SK-N-SH (cell line): ENCODE measurements around the gene TMEM238L. TPM values are rescaled to one million over a fixed set of nuclear protein-coding genes. Genes with fewer than 3 reads are reported as not detected.

Experiments used
- CTCF ChIA-PET: fragments of 300-600, 350-600 bp; formaldehyde crosslinking; extraction: SDS; loops from one replicate; lab custom pipeline; 2021; lab: Yijun Ruan, JAX
- POLR2A ChIA-PET: fragments of 350-600 bp; sonication (Branson Sonifier 250); formaldehyde crosslinking; extraction: SDS; loops from one replicate; lab custom pipeline; 2020; ENCODE audit warnings: antibody characterized with exemption, inconsistent platforms; lab: Yijun Ruan, JAX
- DNase-seq: peaks from one replicate; pipeline ENCODE4 v3.0.0; 2012
- H2AFZ ChIP-seq: fragments of 200-600 bp; sonication (generic); 2 replicates; pipeline ENCODE4 v1.8.1; 2016; ENCODE audit warnings: antibody characterized with exemption, mild to moderate bottlenecking, low read depth
- H3F3A ChIP-seq: fragments of 200-600 bp; sonication (generic); replicated peaks from 2 replicates; pipeline ENCODE3; 2016; ENCODE audit warnings: antibody characterized with exemption, mild to moderate bottlenecking; ENCODE audit not compliant: insufficient read depth
- H3K27ac ChIP-seq, 2 experiments: fragments of 200-500 bp in 1 of 2; fragments of 200-600 bp in 1 of 2; sonication (Bioruptor generic) in 1 of 2; sonication (generic), shearing (Covaris generic) in 1 of 2; 2 replicates each; pipeline versions ENCODE4 v1.5.1 to v1.6.1; 2014 to 2016; ENCODE audit warnings: low read depth in 2 of 2, inconsistent platforms in 1 of 2, low read length in 1 of 2, mild to moderate bottlenecking in 1 of 2, mixed read lengths in 1 of 2
- H3K27me3 ChIP-seq: fragments of 200-600 bp; sonication (generic), shearing (Covaris generic); 2 replicates; pipeline ENCODE4 v1.6.1; 2016; ENCODE audit warnings: mixed run types; ENCODE audit not compliant: insufficient read depth
- H3K36me3 ChIP-seq, 2 experiments: fragments of 200-500 bp in 1 of 2; fragments of 200-600 bp in 1 of 2; sonication (Bioruptor generic) in 1 of 2; sonication (generic) in 1 of 2; replicated peaks in 1 of 2; 2 replicates each; pipeline versions ENCODE3 to v1.5.1; 2014 to 2016; ENCODE audit warnings: low read length in 1 of 2, mild to moderate bottlenecking in 1 of 2; ENCODE audit not compliant: insufficient read depth in 2 of 2, control insufficient read depth in 1 of 2
- H3K4me1 ChIP-seq, 2 experiments: fragments of 200-500 bp in 1 of 2; fragments of 200-600 bp in 1 of 2; sonication (Bioruptor generic) in 1 of 2; sonication (generic), shearing (Covaris generic) in 1 of 2; 2 replicates each; pipeline versions ENCODE4 v1.5.1 to v1.6.1; 2014 to 2016; ENCODE audit warnings: low read depth in 1 of 2, low read length in 1 of 2, mixed run types in 1 of 2; ENCODE audit not compliant: insufficient read depth in 2 of 2, control insufficient read depth in 1 of 2
- H3K4me2 ChIP-seq: fragments of 200-600 bp; sonication (generic), shearing (Covaris generic); 2 replicates; pipeline ENCODE4 v1.6.1; 2017; ENCODE audit warnings: mixed run types
- H3K4me3 ChIP-seq, 2 experiments: fragments of 200-500 bp in 1 of 2; fragments of 200-600 bp in 1 of 2; sonication (Bioruptor generic) in 1 of 2; sonication (generic), shearing (Covaris generic) in 1 of 2; 2 replicates each; pipeline versions ENCODE4 v1.5.1 to v1.8.1; 2014 to 2016; ENCODE audit warnings: low read depth in 2 of 2, inconsistent platforms in 1 of 2, low read length in 1 of 2, mild to moderate bottlenecking in 1 of 2, mixed read lengths in 1 of 2, moderate library complexity in 1 of 2
- H3K79me2 ChIP-seq: fragments of 200-600 bp; sonication (generic); 2 replicates; pipeline ENCODE4 v1.8.1; 2017; ENCODE audit warnings: mild to moderate bottlenecking; ENCODE audit not compliant: insufficient read depth
- H3K9ac ChIP-seq: fragments of 200-600 bp; sonication (generic); 2 replicates; pipeline ENCODE4 v1.6.1; 2017; ENCODE audit warnings: mixed run types
- H3K9me2 ChIP-seq: fragments of 200-600 bp; sonication (generic); 2 replicates; pipeline ENCODE4 v1.6.1; 2017; ENCODE audit warnings: mixed run types
- H3K9me3 ChIP-seq: fragments of 200-600 bp; sonication (generic); 2 replicates; pipeline ENCODE4 v1.6.1; 2017; ENCODE audit warnings: mixed run types, mild to moderate bottlenecking, moderate library complexity
- H4K20me1 ChIP-seq: fragments of 200-600 bp; sonication (generic); 2 replicates; pipeline ENCODE4 v1.6.1; 2017; ENCODE audit warnings: mild to moderate bottlenecking, mixed run types; ENCODE audit not compliant: insufficient read depth
- ELF1 ChIP-seq: IDR thresholded peaks from 2 replicates; pipeline ENCODE4 v1.4.0; 2012
- EZH2phosphoT487 ChIP-seq: fragments of 200-600 bp; sonication (generic); IDR thresholded peaks from 2 replicates; pipeline ENCODE4 v1.6.1; 2017; ENCODE audit warnings: low read depth, mixed run types, mild to moderate bottlenecking, antibody characterized with exemption, moderate library complexity, borderline replicate concordance
- FOSL2 ChIP-seq: IDR thresholded peaks from 2 replicates; pipeline ENCODE4 v1.4.0; 2012; ENCODE audit warnings: low read depth, mild to moderate bottlenecking, moderate library complexity, borderline replicate concordance
- FOXM1 ChIP-seq: IDR thresholded peaks from 2 replicates; pipeline ENCODE4 v1.4.0; 2012; ENCODE audit warnings: low read depth, mild to moderate bottlenecking
- GATA2 ChIP-seq: sonication (generic); formaldehyde crosslinking; IDR thresholded peaks from 2 replicates; pipeline ENCODE4 v1.5.0; 2020; ENCODE audit warnings: mild to moderate bottlenecking, missing genetic modification reagents
- NRF1 ChIP-seq: IDR thresholded peaks from 2 replicates; pipeline ENCODE4 v1.6.1; 2012; ENCODE audit warnings: low read depth, mild to moderate bottlenecking, low read length
- POLR2AphosphoS5 ChIP-seq: IDR thresholded peaks from 2 replicates; pipeline ENCODE4 v1.6.1; 2012; ENCODE audit warnings: low read depth, low read length
- RAD21 ChIP-seq: IDR thresholded peaks from 2 replicates; pipeline ENCODE4 v1.6.1; 2012; ENCODE audit warnings: mild to moderate bottlenecking, low read length
- RCOR1 ChIP-seq: fragments of 150-350 bp; IDR thresholded peaks from 2 replicates; pipeline ENCODE4 v1.6.1; 2017; ENCODE audit warnings: antibody characterized with exemption, low read length
- RFX5 ChIP-seq: IDR thresholded peaks from 2 replicates; pipeline ENCODE4 v1.6.1; 2012; ENCODE audit warnings: mild to moderate bottlenecking, improper control_type of control experiment, low read length
- RXRA ChIP-seq: IDR thresholded peaks from 2 replicates; pipeline ENCODE4 v1.4.0; 2012; ENCODE audit warnings: low read depth, mild to moderate bottlenecking, borderline replicate concordance
- TAF1 ChIP-seq: IDR thresholded peaks from 2 replicates; pipeline ENCODE4 v1.6.1; 2012; ENCODE audit warnings: low read depth, mild to moderate bottlenecking, low read length, moderate library complexity, borderline replicate concordance
- TCF12 ChIP-seq: IDR thresholded peaks from 2 replicates; pipeline ENCODE4 v1.4.0; 2012
- TEAD4 ChIP-seq: IDR thresholded peaks from 2 replicates; pipeline ENCODE4 v1.4.0; 2012; ENCODE audit warnings: mild to moderate bottlenecking, borderline replicate concordance; ENCODE audit not compliant: insufficient read depth
- YY1 ChIP-seq: IDR thresholded peaks from 2 replicates; pipeline ENCODE4 v1.4.0; 2012; ENCODE audit warnings: low read depth, mild to moderate bottlenecking
- WGBS: methylation state at CpG from one replicate; pipeline ENCODE4 v1.1.6; 2017; ENCODE audit warnings: low lambda C conversion rate; 5-methylcytosine and 5-hydroxymethylcytosine counted together
- polyA plus RNA-seq, 3 experiments: library from polyadenylated mRNA; depleted of rRNA; stranded (reverse); fragments of >200 nt; gene quantifications; 2 replicates each; pipeline ENCODE4 v1.2.3, GENCODE V29; 2012
- TF ChIP-seq, protein P1 (sequence below): fragments of 200-600 bp; sonication (generic); IDR thresholded peaks from 2 replicates; pipeline ENCODE4 v1.6.1; 2017; ENCODE audit warnings: antibody characterized with exemption, mild to moderate bottlenecking, moderate library complexity
- TF ChIP-seq, protein P2 (sequence below): IDR thresholded peaks from 2 replicates; pipeline ENCODE4 v1.4.0; 2012; ENCODE audit warnings: low read depth, borderline replicate concordance
- TF ChIP-seq, protein P3 (sequence below): IDR thresholded peaks from 2 replicates; pipeline ENCODE4 v1.4.0; 2012; ENCODE audit warnings: low read depth
- TF ChIP-seq, protein P4 (sequence below): fragments of 150-350 bp; IDR thresholded peaks from 2 replicates; pipeline ENCODE4 v1.6.1; 2016; ENCODE audit warnings: mild to moderate bottlenecking, low read depth, low read length
- TF ChIP-seq, protein P5 (sequence below): IDR thresholded peaks from 2 replicates; pipeline ENCODE4; 2012

Gene TMEM238L
- polyA plus RNA-seq, 1 of the 3 experiments (the other 2 are of a cell fraction): not detected

DNA sequence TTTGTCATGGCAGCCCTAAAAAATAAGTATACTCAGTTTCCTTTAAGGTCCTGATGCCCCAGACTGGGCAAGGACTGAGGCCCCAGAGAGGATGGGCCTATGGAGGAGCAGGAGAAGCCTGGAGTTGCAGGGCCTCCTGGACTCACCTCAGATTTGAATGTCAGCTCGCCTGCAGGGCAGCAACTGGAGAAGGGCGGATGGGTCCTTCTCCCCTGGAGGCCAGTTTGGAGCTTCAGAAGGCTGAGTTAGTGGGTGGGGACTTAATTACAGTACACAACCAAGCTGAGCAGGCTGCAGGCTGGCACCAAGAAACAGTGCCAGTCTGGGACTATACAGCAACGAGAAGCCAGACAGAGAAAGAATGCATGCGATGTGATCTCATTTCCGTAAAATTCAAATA, 27.8 kb upstream of the TMEM238L start:
- Histone ChIP-seq H3F3A (no peaks in the 10 kb centered on the region), H2AFZ (no peak overlapping the region), H3K36me3 (no peaks in the 10 kb centered on the region), H3K9me3 (no peaks in the 10 kb centered on the region), H3K79me2 (no peaks in the 10 kb centered on the region), H4K20me1 (no peaks in the 10 kb centered on the region), H3K9ac (no peak overlapping the region), H3K4me3 (no peak overlapping the region), H3K27me3 (no peaks in the 10 kb centered on the region), H3K9me2 (no peaks in the 10 kb centered on the region), H3K4me2 (no peak overlapping the region), H3K27ac (no peak overlapping the region), H3K4me1 (no peaks in the 10 kb centered on the region)
- WGBS: 45% methylated on average over 5 of the region's 5 CpGs
- TF ChIP-seq ELF1 (no peak), FOXM1 (no peak), POLR2AphosphoS5 (no peak), FOSL2 (no peak), RAD21 (no peak), TAF1 (no peak), RFX5 (no peak), EZH2phosphoT487 (no peak), RCOR1 (no peak)
- TF ChIP-seq, protein P1, sequence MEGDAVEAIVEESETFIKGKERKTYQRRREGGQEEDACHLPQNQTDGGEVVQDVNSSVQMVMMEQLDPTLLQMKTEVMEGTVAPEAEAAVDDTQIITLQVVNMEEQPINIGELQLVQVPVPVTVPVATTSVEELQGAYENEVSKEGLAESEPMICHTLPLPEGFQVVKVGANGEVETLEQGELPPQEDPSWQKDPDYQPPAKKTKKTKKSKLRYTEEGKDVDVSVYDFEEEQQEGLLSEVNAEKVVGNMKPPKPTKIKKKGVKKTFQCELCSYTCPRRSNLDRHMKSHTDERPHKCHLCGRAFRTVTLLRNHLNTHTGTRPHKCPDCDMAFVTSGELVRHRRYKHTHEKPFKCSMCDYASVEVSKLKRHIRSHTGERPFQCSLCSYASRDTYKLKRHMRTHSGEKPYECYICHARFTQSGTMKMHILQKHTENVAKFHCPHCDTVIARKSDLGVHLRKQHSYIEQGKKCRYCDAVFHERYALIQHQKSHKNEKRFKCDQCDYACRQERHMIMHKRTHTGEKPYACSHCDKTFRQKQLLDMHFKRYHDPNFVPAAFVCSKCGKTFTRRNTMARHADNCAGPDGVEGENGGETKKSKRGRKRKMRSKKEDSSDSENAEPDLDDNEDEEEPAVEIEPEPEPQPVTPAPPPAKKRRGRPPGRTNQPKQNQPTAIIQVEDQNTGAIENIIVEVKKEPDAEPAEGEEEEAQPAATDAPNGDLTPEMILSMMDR: no peak
- TF ChIP-seq, protein P2, sequence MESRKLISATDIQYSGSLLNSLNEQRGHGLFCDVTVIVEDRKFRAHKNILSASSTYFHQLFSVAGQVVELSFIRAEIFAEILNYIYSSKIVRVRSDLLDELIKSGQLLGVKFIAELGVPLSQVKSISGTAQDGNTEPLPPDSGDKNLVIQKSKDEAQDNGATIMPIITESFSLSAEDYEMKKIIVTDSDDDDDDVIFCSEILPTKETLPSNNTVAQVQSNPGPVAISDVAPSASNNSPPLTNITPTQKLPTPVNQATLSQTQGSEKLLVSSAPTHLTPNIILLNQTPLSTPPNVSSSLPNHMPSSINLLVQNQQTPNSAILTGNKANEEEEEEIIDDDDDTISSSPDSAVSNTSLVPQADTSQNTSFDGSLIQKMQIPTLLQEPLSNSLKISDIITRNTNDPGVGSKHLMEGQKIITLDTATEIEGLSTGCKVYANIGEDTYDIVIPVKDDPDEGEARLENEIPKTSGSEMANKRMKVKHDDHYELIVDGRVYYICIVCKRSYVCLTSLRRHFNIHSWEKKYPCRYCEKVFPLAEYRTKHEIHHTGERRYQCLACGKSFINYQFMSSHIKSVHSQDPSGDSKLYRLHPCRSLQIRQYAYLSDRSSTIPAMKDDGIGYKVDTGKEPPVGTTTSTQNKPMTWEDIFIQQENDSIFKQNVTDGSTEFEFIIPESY: no peak
- DNase-seq: no peak
- CTCF ChIA-PET: interaction anchor here (1.6 kb wide), 1 partner anchor 94 kb away, joined by 5 read pairs; no protein-coding TSS in a partner anchor
- POLR2A ChIA-PET: no interaction called here

DNA sequence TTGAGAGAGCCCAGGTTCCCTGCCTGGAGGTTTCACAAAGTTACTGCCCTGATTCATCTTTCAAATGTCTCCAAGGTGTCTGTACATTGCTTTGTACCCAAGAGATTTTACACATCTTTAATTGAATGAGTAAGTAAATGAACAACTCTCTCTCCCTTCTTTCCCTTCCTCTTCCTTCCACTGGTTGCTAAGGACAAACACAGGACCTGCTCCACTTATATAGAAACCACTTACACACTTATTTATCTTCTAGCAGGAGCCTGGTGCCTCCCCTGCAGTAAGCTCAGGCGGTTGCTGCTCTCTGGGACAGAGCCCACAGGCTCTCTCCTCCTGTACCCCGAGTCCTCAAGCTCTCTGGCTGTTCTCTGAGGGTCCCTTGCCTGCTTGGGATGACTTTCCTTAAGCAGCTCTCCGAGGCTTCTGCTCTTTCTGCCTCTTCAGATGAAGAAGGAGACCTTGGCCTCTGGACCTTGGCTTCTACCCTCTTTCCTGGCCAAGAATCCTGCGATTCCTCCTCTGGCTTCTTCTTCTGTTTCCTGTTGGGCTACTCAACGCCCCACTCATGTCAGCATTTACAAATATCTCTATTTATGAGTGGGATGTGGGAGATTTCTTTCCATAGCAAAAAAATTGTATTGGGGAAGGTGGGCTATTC, 24.1 kb upstream of the TMEM238L start:
- no peak overlapping the region for H3K9ac ChIP-seq
- TF ChIP-seq, protein P3, sequence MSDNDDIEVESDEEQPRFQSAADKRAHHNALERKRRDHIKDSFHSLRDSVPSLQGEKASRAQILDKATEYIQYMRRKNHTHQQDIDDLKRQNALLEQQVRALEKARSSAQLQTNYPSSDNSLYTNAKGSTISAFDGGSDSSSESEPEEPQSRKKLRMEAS: no peak
- TF ChIP-seq, protein P4, sequence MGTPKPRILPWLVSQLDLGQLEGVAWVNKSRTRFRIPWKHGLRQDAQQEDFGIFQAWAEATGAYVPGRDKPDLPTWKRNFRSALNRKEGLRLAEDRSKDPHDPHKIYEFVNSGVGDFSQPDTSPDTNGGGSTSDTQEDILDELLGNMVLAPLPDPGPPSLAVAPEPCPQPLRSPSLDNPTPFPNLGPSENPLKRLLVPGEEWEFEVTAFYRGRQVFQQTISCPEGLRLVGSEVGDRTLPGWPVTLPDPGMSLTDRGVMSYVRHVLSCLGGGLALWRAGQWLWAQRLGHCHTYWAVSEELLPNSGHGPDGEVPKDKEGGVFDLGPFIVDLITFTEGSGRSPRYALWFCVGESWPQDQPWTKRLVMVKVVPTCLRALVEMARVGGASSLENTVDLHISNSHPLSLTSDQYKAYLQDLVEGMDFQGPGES: no peak
- TF ChIP-seq YY1 (no peak), TCF12 (no peak), TEAD4 (no peak), GATA2 (CRISPR knock-in tag) (no peak), RXRA (no peak), NRF1 (no peak), FOXM1 (no peak)
- TF ChIP-seq, protein P5, sequence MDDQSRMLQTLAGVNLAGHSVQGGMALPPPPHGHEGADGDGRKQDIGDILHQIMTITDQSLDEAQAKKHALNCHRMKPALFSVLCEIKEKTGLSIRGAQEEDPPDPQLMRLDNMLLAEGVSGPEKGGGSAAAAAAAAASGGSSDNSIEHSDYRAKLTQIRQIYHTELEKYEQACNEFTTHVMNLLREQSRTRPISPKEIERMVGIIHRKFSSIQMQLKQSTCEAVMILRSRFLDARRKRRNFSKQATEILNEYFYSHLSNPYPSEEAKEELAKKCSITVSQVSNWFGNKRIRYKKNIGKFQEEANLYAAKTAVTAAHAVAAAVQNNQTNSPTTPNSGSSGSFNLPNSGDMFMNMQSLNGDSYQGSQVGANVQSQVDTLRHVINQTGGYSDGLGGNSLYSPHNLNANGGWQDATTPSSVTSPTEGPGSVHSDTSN: no peak
- TF ChIP-seq, protein P2: no peak

More for the DNA sequence above, 24.1 kb upstream of the TMEM238L start:
- no peaks in the 10 kb centered on the region for H3K27me3 ChIP-seq
- H3K9me2 ChIP-seq: no peaks in the 10 kb centered on the region
- no peak overlapping the region for H3K4me3 ChIP-seq
- no peak for DNase-seq
- no peak overlapping the region for H2AFZ ChIP-seq
- H4K20me1 ChIP-seq: no peaks in the 10 kb centered on the region
- H3F3A ChIP-seq: no peaks in the 10 kb centered on the region
- H3K9me3 ChIP-seq: no peaks in the 10 kb centered on the region
- no peaks in the 10 kb centered on the region for H3K4me1 ChIP-seq
- no peaks in the 10 kb centered on the region for H3K36me3 ChIP-seq
- WGBS: 8% methylated on average over 5 of the region's 5 CpGs
- H3K4me2 ChIP-seq: no peak overlapping the region
- ChIA-PET POLR2A (no interaction called here), CTCF (no interaction called here)
- no peaks in the 10 kb centered on the region for H3K79me2 ChIP-seq
- no peak overlapping the region for H3K27ac ChIP-seq
